ENCODE results near the gene SLC39A7.

DNA sequence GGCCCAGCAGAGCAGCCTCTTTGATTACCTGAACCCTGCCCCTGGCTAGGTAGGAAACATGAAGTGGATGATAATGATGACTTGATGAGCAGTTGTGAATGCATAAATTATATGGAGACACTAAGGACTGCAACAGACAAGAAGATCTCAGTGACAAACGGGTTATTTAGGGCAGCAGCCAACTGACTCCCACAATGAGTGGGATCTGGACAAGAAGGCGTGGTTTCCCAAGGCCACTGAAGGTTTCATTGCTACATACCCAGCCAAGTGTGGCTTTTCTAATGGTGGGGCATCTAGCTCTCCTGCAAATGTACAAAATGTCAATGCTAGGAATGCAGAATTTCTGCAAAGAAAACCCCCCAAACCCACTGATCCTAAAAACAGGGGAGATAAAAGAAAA lies 37.1 kb downstream of the SLC39A7 start:
- TF ChIP-seq, protein P1, sequence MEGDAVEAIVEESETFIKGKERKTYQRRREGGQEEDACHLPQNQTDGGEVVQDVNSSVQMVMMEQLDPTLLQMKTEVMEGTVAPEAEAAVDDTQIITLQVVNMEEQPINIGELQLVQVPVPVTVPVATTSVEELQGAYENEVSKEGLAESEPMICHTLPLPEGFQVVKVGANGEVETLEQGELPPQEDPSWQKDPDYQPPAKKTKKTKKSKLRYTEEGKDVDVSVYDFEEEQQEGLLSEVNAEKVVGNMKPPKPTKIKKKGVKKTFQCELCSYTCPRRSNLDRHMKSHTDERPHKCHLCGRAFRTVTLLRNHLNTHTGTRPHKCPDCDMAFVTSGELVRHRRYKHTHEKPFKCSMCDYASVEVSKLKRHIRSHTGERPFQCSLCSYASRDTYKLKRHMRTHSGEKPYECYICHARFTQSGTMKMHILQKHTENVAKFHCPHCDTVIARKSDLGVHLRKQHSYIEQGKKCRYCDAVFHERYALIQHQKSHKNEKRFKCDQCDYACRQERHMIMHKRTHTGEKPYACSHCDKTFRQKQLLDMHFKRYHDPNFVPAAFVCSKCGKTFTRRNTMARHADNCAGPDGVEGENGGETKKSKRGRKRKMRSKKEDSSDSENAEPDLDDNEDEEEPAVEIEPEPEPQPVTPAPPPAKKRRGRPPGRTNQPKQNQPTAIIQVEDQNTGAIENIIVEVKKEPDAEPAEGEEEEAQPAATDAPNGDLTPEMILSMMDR (IDR thresholded peaks at IDR 0.05), result no peak
- TF ChIP-seq POLR2A (IDR thresholded peaks at IDR 0.05), result no peak

Data from upper lobe of left lung (tissue), 4 donors.